Testis (tissue), 2 donors: ENCODE results near the gene MYO1G.

Source experiments
- CTCF ChIP-seq, 3 experiments: fragments of 450-650 bp in 2 of 3; fragments of 200-600 bp in 1 of 3; sonication (generic) in 1 of 3; IDR thresholded peaks; one replicate each; pipeline ENCODE4 v1.5.1; 2016 to 2019; ENCODE audit warnings: antibody characterized with exemption in 3 of 3, mild to moderate bottlenecking in 2 of 3, moderate library complexity in 1 of 3
- POLR2A ChIP-seq: fragments of 450-650 bp; IDR thresholded peaks from one replicate; pipeline ENCODE4 v1.6.1; 2017; ENCODE audit warnings: antibody characterized with exemption, mild to moderate bottlenecking, moderate library complexity

- no peak for TF ChIP-seq CTCF (IDR thresholded peaks at IDR 0.05)
- no peak for TF ChIP-seq POLR2A
Measured at GRCh38 chr7:44969701-44970522, 8.9 kb downstream of the MYO1G start.
